Fibroblast of lung (primary cell): ENCODE measurements around the gene MINDY1.

Experiments used
- EZH2 ChIP-seq: IDR thresholded peaks from 2 replicates; pipeline ENCODE4 v1.5.1; 2012; ENCODE audit warnings: low read length, control low read depth, mild to moderate bottlenecking; ENCODE audit errors: missing control alignments
- TF ChIP-seq, protein P1 (sequence below), 2 donors: IDR thresholded peaks in 1 of 2; conservative IDR thresholded peaks in 1 of 2; 1 replicate in 1 of 2; 2 replicates in 1 of 2; pipeline ENCODE4 v1.5.1; 2011 to 2012; ENCODE audit warnings: low read length in 2 of 2, control low read depth in 1 of 2, inconsistent platforms in 1 of 2, low read depth in 1 of 2, mild to moderate bottlenecking in 1 of 2

DNA sequence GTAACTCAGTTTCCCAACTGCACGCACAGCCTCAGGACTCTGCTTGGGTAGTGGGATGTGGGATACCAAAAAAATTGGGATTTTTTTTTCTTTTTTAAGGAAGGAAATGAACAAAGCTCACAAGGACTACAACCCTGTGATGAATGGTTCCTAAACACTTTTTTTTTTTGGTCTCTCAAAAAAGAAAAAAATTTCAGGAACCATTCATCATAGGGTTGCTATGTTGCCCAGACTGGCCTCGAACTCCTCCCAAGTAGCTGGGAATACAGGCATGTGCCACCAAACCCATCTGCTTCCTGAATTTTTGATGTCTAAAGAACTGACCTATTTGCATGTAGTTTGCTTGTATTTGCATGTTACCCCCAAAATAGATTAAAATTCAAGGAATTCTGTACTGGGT lies 6.8 kb downstream of the MINDY1 start:
- TF ChIP-seq, protein P1, sequence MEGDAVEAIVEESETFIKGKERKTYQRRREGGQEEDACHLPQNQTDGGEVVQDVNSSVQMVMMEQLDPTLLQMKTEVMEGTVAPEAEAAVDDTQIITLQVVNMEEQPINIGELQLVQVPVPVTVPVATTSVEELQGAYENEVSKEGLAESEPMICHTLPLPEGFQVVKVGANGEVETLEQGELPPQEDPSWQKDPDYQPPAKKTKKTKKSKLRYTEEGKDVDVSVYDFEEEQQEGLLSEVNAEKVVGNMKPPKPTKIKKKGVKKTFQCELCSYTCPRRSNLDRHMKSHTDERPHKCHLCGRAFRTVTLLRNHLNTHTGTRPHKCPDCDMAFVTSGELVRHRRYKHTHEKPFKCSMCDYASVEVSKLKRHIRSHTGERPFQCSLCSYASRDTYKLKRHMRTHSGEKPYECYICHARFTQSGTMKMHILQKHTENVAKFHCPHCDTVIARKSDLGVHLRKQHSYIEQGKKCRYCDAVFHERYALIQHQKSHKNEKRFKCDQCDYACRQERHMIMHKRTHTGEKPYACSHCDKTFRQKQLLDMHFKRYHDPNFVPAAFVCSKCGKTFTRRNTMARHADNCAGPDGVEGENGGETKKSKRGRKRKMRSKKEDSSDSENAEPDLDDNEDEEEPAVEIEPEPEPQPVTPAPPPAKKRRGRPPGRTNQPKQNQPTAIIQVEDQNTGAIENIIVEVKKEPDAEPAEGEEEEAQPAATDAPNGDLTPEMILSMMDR (conservative IDR thresholded peaks at IDR 0.05 in 1 of 2, IDR thresholded peaks at IDR 0.05 in 1 of 2; ENCODE audit: low read depth in 1 of 2, low read length in 2 of 2) = no peak
- TF ChIP-seq EZH2 = no peak
